ENCODE measurements around the gene BBS9.

BBS9 gene

GRCh38 chr7:33357846-33358245 is 228.5 kb downstream of the BBS9 start:
- no peak for DNase-seq (ENCODE audit: low read depth)

GRCh38 chr7:33369888-33370287 is 240.5 kb downstream of the BBS9 start:
- no peak for DNase-seq (ENCODE audit: low read depth)

GRCh38 chr7:33373195-33373594 is 243.8 kb downstream of the BBS9 start:
- DNase-seq (ENCODE audit: low read depth), result no peak

- DNase-seq (ENCODE audit: low read depth), result no peak
These were observed 250.6 kb downstream of the BBS9 start for GRCh38 chr7:33379891-33380525.

GRCh38 chr7:33388332-33388731 is 259.0 kb downstream of the BBS9 start:
- DNase-seq (ENCODE audit: low read depth), result no peak

GRCh38 chr7:33392148-33392547 is 262.8 kb downstream of the BBS9 start:
- no peak for DNase-seq (ENCODE audit: low read depth)

GRCh38 chr7:33393770-33394169 is 264.4 kb downstream of the BBS9 start:
- DNase-seq (ENCODE audit: low read depth), result no peak

- DNase-seq (ENCODE audit: low read depth), result no peak
These were observed 266.0 kb downstream of the BBS9 start for GRCh38 chr7:33395340-33395739.

GRCh38 chr7:33399528-33400213 is 270.3 kb downstream of the BBS9 start:
- no peak for DNase-seq (ENCODE audit: low read depth)

GRCh38 chr7:33400214-33400538 is 270.8 kb downstream of the BBS9 start:
- DNase-seq (ENCODE audit: low read depth), result no peak

- DNase-seq (ENCODE audit: low read depth), result no peak
These were observed 280.9 kb downstream of the BBS9 start for GRCh38 chr7:33410266-33410665.

- DNase-seq (ENCODE audit: low read depth), result no peak
These were observed 281.7 kb downstream of the BBS9 start for GRCh38 chr7:33411020-33411419.

- no peak for DNase-seq (ENCODE audit: low read depth)
These were observed 283.0 kb downstream of the BBS9 start for GRCh38 chr7:33412331-33412730.

GRCh38 chr7:33418251-33418701 is 288.9 kb downstream of the BBS9 start:
- no peak for DNase-seq (ENCODE audit: low read depth)

- no peak for DNase-seq (ENCODE audit: low read depth)
These were observed 291.1 kb downstream of the BBS9 start for GRCh38 chr7:33420311-33420940.

- DNase-seq (ENCODE audit: low read depth), result no peak
These were observed 292.1 kb downstream of the BBS9 start for GRCh38 chr7:33421429-33421828.

- DNase-seq (ENCODE audit: low read depth), result no peak
These were observed 292.8 kb downstream of the BBS9 start for GRCh38 chr7:33422141-33422540.

- DNase-seq (ENCODE audit: low read depth), result no peak
These were observed 293.7 kb downstream of the BBS9 start for GRCh38 chr7:33422825-33423645.

- DNase-seq (ENCODE audit: low read depth), result no peak
These were observed 294.3 kb downstream of the BBS9 start for GRCh38 chr7:33423646-33424020.

GRCh38 chr7:33425395-33425794 is 296.0 kb downstream of the BBS9 start:
- DNase-seq (ENCODE audit: low read depth), result no peak

GRCh38 chr7:33425929-33426678 is 296.7 kb downstream of the BBS9 start:
- no peak for DNase-seq (ENCODE audit: low read depth)

- no peak for DNase-seq (ENCODE audit: low read depth)
These were observed 299.1 kb downstream of the BBS9 start for GRCh38 chr7:33428415-33428814.
